Measurements from ENCODE around the gene MRPL39. TPM values are rescaled to one million over a fixed set of nuclear protein-coding genes. Genes with fewer than 3 reads are reported as not detected.

MRPL39 gene
- total and polyA plus RNA-seq, 10 donors, result 14.4 to 34.3 (median 20.8) TPM

DNA sequence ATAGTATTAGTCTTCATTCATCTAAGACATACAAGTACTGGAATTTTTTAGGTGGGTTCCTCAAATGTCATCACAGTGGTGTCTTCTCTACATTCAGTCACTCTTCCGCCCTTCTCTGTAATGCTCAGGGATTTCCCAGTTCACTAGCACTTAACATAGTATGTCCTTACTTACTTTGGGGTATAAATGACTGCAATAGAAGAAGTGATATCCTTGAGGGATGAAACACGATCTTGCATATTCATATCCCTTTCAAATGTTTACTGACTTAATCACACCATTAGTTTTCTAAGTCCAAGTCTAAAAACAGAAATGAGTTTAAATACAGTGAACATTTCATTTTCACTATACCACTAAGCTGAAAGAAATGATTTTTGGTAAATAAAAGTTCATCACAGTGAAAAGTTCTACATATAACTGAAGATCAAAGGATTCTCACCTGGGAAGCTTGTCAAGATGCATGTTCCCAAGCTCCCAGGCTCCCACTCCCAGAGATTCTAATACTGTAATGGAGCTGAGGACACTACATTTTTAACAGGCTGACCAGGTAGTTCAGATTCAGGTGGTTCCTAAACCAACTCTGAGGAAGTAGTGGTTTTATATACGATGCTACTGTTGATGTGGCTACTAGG lies 29.7 kb downstream of the MRPL39 start:
- H3K4me3 ChIP-seq, result no peak overlapping the region

GRCh38 chr21:25573409-25574206 lies 33.7 kb downstream of the MRPL39 start:
- 38 to 41% (median 40%) methylated on average over 6 of the region's 6 CpGs for WGBS, 5 donors
- H3K27ac ChIP-seq, result peak overlapping the region; percentile 33 to 80 (median 72)
- peak overlapping the region in 3 of 8 donors; percentile 0 to 38 (median 2) for H3K4me3 ChIP-seq
- DNase-seq, result no peak
- H3K36me3 ChIP-seq, result peaks cover 0 to 28% (median 0%) of the 10 kb centered on the region in 6 donors
- intact Hi-C loops (cut with DNase I; ENCODE audit: low total_unique reads), result no loop called here
- no peaks in the 10 kb centered on the region for H3K9me3 ChIP-seq
- H3K4me1 ChIP-seq, result peaks cover 5 to 62% (median 29%) of the 10 kb centered on the region in 6 donors
- TF ChIP-seq POLR2AphosphoS5 (IDR thresholded peaks at IDR 0.05) (peak in 1 of 3 donors; percentile 9), POLR2A (IDR thresholded peaks at IDR 0.05) (no peak), CTCF (IDR thresholded peaks at IDR 0.05 in 8 of 11, conservative IDR thresholded peaks at IDR 0.05 in 3 of 11) (no peak)
- H3K27me3 ChIP-seq (replicated peaks in 1 of 7), result no peaks in the 10 kb centered on the region

More for the DNA sequence above, 29.7 kb downstream of the MRPL39 start:
- no peak for DNase-seq
- H3K9me3 ChIP-seq, result no peaks in the 10 kb centered on the region
- intact Hi-C loops (cut with DNase I; ENCODE audit: low total_unique reads), result no loop called here
- no peaks in the 10 kb centered on the region for H3K27me3 ChIP-seq (replicated peaks in 1 of 7)
- H3K4me1 ChIP-seq, result peaks cover 4 to 27% (median 20%) of the 10 kb centered on the region in 6 donors
- 70 to 81% (median 72%) methylated on average over 3 of the region's 3 CpGs for WGBS, 5 donors
- no peak for TF ChIP-seq POLR2AphosphoS5 (IDR thresholded peaks at IDR 0.05)
- no peak for TF ChIP-seq CTCF (IDR thresholded peaks at IDR 0.05 in 8 of 11, conservative IDR thresholded peaks at IDR 0.05 in 3 of 11)
- no peak for TF ChIP-seq POLR2A (IDR thresholded peaks at IDR 0.05)
- peaks cover 0 to 29% (median 0%) of the 10 kb centered on the region in 6 donors for H3K36me3 ChIP-seq
- H3K27ac ChIP-seq, result no peak overlapping the region

DNA sequence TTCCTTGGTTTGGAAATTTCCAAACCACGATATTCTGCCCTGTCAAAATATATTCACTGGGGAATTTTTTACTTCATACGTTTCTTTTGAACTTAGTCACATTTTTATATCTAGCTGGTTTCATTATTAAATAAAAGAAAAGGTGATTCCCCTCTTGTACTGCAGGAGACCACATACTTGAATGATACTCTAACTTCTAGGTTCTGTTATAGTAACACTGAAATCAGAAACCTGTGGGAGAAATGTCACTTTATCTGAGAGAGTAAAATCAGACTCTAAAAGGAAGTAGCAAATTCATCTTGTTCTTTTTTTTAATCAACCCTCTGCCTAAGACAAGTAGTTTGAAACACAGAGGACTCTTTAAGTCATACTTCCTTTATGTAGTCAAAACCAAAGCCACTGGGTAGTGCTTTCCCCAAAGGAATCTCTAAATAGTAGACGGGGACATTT lies 34.4 kb downstream of the MRPL39 start:
- intact Hi-C loops (cut with DNase I; ENCODE audit: low total_unique reads), result no loop called here
- 24 to 35% (median 29%) methylated on average over 3 of the region's 3 CpGs for WGBS, 5 donors
- no peak for DNase-seq
- peaks cover 13 to 69% (median 35%) of the 10 kb centered on the region in 6 donors for H3K4me1 ChIP-seq
- TF ChIP-seq CTCF (IDR thresholded peaks at IDR 0.05 in 8 of 11, conservative IDR thresholded peaks at IDR 0.05 in 3 of 11), result no peak
- TF ChIP-seq POLR2AphosphoS5 (IDR thresholded peaks at IDR 0.05), result no peak
- TF ChIP-seq POLR2A (IDR thresholded peaks at IDR 0.05), result no peak
- peak overlapping the region; percentile 33 to 80 (median 72) for H3K27ac ChIP-seq
- peaks cover 0 to 21% (median 0%) of the 10 kb centered on the region in 6 donors for H3K36me3 ChIP-seq
- no peaks in the 10 kb centered on the region for H3K9me3 ChIP-seq
- H3K4me3 ChIP-seq, result peak overlapping the region in 3 of 8 donors; percentile 0 to 38 (median 2)
- H3K27me3 ChIP-seq (replicated peaks in 1 of 7), result no peaks in the 10 kb centered on the region

- H3K4me3 ChIP-seq, result no peak overlapping the region
- intact Hi-C loops (cut with DNase I; ENCODE audit: low total_unique reads), result no loop called here
- H3K36me3 ChIP-seq, result peaks cover 0 to 11% (median 0%) of the 10 kb centered on the region in 6 donors
These were observed 35.6 kb downstream of the MRPL39 start for GRCh38 chr21:25571726-25572121.

More at GRCh38 chr21:25571726-25572121, 35.6 kb downstream of the MRPL39 start:
- 67 to 87% (median 86%) methylated on average over 1 of the region's 1 CpG for WGBS, 5 donors
- no peak for DNase-seq
- Histone ChIP-seq H3K27ac (peak overlapping the region in 3 of 8 donors; percentile 8 to 76 (median 73)), H3K27me3 (replicated peaks in 1 of 7) (no peaks in the 10 kb centered on the region), H3K9me3 (no peaks in the 10 kb centered on the region), H3K4me1 (peaks cover 17 to 80% (median 39%) of the 10 kb centered on the region in 6 donors)
- TF ChIP-seq POLR2AphosphoS5 (IDR thresholded peaks at IDR 0.05), result no peak
- no peak for TF ChIP-seq POLR2A (IDR thresholded peaks at IDR 0.05)
- TF ChIP-seq CTCF (IDR thresholded peaks at IDR 0.05 in 8 of 11, conservative IDR thresholded peaks at IDR 0.05 in 3 of 11), result no peak
